GM21529 (cell line): Measurements from ENCODE around the gene P2RX3.
"Not testable (repeated sequence)": the region's sequence is repeated elsewhere in the genome, so short reads cannot be mapped to it uniquely, and the experiment has no call there.

ENCODE experiments used
- ATAC-seq: cut with Tn5 transposase; IDR thresholded peaks from one replicate; pipeline ENCODE4 v1.9.1; 2021; ENCODE audit not compliant: unreplicated experiment

Gene P2RX3

DNA sequence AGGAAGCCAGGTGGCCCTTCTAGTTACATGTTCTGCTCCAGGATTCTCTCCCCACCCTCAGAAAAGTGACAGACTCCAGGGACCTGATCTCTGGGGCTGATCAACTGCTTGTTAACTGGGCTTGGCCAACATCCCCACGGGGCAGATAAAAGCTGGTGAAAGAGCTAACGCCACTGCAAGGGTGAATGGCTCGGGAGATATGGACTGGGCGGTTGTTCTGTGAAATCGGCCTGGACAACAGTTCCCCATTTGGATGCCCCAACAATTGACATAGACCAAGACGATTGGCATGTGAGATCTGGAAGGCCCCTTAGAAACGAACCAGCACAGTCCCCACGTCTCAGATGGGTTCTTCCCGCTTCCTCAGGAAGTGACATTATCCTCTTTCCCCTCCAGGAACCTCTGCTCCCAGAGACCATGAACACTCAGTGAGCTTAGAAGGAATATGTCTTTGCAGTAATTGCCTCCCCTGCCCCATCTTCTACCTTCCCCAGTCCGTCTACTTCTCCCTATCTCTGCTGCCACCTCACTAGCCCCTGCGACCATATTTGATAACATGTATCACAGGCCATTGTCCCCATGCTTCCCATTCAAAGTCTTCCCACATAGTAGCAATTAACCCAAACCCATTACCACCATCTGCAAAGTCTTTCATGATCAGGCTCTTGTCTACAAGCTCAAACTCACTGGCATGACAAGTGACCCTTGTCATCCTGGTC is 57.9 kb downstream of the P2RX3 start:
- no peak for ATAC-seq

DNA sequence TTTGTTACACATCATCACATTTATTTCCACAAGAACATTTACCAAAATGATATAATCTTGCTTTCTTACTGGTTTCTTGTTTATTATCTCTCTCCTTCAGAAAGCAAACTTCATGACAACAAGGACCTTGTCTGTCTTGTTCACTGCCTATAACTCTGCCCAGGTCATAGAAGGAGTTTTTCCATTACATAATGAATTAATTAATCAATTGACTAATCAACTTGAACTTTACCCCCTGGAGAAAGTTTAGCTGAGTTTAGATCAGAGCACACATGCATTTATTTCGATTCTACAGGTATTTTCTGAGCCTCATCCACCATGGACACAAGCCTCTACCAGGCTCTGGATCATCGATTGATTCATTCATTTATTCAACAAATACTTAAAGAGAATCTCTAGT is 58.6 kb downstream of the P2RX3 start:
- ATAC-seq: no peak

DNA sequence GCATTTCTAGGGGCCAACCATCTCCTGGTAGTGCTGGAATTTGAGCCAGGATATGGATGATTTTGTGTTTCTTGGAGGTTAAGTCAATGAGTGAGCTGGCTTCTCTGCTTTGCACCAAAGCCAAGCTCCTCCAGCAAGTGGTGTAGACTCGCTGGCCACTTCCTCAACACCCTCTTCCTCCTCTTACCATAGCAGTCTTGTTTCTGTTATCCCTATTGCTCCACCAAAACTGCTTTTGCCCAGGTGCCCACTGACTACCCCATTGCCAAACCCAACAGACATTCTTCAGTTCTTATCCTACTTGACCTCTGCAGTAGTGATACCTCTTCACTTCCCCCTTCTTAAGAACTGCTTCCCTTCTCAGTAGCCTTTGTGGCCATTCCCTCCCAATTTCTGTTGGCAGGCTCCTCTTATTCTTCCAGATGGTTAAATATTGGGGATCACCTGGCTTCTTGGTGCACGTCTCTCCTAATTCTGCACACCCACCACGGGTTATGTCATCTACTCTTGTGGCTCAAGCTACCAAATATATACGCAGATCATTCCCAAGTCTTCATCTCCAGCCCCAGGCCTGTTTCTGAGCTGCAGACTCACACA is 59.3 kb downstream of the P2RX3 start:
- no peak for ATAC-seq

DNA sequence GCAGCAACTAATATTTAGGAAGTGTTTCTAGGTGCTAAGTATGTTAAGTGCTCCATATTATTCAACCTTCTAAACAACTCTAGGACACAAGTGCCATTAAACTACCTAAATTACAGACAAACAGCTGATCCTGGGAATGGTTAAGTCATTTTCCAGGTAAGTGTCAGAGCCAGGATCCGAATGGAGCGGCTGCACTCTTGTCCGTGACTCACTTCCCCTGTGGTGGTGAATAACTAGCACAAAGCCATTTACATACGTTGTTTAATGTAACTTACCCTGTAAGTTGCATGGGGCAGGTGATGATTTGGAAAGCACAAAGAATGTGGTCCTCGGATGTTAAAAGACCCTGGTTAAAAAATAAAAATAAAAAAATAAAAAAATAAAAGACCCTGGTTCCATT is 61.1 kb downstream of the P2RX3 start:
- no peak for ATAC-seq

DNA sequence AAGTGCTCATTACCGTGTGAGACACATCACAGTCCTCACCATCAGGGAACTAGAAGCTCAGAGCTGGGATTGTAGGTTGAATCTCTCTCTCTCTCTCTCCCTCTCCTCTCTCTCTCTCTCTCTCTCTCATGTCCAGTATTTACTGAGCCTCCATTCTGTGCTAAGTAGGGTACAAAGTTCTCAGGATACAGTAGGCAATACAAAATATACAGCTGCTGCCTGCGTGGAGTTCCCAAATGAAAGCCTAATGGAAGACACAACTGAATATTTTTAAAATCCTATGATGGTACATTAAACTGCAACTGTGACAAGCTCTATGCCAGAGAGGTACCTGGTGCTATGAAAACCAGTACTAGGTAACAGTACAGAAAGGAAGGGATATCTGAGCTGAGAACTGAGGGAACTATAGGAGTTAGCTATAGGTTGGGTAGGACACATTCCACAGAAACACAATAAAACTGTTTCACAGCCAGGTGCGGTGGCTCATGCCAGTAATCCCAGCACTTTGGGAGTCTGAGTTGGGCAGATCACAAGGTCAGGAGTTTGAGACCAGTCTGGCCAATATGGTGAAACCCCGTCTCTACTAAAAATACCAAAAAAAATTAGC is 61.9 kb downstream of the P2RX3 start:
- ATAC-seq: no peak

DNA sequence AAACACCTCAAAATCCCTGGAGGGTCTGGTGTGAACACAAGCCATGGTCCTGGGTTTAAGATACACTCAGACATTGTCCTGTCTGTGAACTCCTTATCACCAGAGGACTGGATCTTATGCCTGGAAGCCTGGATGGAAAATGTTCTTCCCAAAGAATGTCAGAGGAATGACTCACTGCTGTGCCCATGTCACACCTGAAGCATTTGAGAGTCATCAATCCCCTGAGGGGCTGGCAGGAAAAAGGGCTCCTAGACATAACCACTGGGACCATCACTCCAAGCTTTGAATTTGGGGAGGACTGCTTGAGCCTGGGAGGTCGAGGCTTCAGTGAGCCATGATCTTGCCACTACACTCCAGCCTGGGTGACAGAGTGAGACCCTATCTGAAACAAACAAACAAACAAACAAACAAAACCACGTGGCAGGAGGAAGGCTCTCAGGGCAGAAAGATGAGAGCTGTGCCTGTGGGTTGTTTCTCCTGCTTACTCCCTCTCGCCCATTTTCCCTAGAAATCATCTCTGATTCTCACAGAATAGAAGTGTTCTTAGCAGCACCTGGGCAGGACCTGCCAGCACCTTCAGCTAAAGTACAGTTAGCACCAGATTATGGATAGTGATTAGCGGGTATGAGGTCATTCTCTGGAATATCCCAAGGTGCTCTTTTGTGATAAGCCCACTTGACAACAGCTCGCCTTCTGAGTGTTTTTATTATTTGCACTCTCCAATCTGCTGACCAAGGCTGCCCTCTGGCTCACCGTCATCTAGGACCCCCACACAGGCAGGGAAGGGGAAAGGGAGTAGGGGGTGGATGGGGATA is 64.2 kb downstream of the P2RX3 start:
- ATAC-seq: no peak

DNA sequence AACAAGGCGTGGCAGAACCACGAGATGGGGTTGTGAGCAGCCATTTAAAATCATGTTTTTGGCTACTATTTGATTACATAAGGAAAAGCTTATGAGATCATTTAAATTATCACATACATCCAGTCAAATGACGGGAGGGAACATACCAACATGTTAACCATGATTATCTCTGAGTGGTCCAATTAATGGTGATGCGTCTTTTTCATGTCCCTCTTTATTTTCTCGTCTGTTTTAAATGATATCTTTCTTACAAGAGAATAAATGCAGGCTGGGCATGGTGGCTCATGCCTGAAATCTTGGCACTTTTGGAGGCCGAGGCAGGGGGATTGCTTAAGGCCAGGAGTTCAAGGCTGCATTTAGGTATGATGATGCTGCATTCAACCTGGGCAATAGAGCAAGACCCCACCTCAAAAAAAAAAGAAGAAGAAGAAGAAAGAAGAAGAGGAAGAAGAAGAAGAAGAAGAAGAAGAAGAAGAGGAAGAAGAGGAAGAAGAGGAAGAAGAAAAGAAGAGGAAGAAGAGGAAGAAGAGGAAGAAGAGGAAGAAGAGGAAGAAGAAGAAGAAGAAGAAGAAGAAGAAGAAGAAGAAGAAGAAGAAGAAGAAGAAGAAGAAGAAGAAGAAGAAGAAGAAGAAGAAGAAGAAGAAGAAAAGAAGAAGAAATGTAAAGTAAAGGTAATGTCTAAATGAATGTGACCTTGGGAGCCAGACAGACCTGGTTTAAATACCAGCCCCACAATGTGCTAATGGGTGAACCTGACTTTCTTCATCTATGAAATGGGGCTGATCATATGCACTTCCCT is 65.0 kb downstream of the P2RX3 start:
- ATAC-seq: not testable (repeated sequence)

DNA sequence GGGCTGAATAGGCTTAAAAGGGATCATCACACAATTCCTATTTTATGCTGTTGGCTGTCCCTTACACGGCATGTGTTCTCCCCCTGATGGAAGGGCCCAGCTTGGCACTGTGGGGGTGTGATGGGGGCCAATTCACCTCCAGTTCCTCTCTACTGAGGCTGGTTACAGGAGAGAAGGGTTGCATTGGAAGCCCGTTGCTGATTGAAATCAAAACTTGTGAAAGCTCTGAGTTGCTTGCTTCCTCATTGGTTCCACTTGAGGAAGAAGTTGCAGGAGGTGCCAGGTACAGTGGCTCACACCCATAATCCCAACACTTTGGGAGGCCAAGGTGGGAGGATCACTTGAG is 65.6 kb downstream of the P2RX3 start:
- no peak for ATAC-seq

DNA sequence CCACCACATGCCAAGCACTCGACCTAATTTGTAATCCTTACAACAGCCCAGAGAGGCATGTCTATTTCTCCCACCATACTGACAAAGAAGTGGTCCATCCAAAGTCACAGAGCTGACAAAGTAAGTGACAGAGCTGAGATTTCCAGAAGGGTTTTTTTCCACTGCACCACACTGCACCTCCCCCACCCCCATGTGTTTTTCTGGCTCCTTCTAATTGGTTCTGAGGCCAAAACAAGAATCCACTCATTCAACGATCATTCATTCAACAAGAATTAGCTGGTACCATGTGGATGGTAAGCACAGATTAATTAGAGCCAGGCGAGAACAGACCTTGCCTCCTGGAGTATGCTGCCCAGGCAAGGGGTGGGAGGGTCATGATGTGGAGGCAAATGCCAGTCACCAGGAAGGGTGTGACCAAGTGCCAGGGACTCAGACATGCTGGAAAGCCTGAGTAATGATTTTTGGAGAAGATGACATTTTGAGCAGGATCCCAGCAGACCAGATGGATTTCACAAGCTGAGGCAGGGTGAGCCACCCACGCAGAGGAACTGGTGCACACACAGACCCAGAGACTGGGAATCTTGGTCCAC is 67.2 kb downstream of the P2RX3 start:
- no peak for ATAC-seq

DNA sequence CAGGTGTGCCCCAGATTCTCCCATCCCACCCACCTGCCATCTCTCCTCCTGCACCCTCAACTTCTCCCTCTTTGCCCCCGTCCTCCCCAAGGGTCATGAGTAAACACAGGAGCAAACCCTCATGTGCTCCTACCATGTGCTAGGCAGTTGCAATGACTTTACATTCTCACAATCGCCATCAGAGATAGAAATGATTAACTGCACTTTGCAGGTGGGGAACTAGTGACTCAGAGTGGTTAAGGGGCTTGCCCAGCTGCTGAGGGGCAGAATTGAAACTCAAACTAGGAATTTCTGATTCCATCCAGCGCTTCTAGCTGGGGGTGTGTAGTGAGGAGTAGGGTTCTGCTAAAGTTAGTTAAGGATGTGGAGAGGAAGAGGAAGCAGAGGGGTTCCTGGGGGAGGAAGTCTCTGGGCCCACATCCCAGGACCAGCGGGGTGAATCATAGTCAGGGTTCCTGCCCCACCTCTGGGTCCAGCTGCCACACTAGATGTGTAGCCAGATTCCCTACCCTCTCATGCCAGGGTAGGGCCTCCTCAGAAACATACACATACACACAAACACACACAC is 68.3 kb downstream of the P2RX3 start:
- ATAC-seq: peak; percentile 84

DNA sequence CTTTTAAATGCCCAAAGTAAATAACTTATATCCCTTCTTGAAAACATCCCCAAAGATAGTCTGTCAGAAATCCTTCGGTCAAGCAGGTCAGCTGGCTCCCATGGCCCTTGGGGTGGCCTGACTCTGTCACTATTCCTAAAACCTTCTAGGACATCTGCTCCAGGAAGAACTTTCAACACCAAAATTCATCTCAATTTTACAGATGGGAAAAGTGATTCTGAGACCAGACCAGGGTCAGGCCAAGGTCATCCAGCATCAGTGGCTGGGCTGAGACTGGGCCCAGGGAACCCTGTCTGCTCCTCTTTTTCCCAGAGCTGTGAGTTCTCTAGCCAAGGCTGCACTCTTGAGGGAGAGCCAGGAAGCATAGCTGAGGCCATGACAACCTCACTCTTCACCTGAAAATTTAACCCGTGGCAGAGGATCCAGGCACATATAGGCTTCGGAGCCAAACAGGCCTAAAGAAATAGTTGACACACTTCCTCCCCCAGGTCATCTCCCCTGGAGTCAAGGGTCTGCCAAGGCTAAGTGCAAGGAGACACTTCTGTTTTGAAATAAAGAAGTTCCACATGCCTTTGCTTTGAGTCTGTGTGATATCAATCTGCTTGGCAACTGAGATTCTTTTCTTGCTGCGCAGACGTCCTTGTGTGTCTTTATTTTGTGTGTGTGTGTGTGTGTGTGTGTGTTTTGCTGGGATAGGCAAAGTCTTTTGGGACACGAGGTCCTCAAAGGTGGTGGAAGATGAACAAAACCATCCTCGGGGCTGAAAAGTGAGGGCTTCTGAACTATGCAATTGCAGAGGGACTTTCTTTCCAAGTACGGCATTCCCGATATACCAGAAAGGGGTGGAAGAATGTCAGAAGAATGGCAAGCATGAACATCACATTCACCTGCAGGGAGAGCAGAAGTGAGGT is 69.1 kb downstream of the P2RX3 start:
- ATAC-seq: no peak

DNA sequence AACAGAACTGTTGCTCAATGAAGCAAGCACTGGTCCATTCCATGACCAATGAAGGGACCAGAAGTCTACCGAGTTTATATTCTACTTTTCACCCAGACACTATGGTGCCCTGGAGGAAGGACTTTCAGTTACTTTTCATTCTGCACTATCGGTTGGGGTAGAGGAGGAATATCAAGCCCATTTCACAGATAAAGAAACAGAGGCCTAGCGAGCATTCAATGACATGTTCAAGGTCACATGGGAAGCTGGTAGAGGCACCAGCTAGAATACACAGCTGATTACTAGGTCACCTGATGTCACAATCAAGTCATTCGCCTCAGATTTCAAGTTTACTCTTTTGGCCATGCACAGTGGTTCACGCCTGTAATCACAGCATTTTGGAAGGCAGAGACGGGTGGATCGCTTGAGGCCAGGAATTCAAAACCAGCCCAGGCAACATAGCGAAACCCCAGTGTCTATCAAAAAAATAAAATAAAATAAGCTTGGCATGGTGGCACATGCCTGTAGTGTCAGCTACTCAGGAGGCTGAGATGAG is 69.9 kb downstream of the P2RX3 start:
- ATAC-seq: no peak

DNA sequence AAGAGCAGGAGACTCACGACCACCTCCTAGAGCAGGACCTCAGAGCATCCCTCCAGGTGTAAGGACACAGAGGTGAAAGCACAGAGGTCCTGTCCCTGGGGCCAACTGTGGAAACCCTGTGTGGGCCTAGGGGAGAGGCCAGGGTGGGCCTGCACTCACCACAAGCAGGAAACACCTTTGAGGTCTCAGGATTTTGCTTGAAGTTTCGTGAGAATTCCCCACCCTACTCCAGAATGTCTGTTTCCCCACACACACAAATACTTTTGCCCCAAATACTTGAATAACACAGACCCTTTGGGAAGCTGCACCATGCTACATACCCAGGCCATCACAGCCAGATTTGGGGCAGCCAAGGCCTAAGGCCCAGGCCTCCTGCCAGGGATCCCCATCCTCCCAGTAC is 70.6 kb downstream of the P2RX3 start:
- ATAC-seq: no peak

DNA sequence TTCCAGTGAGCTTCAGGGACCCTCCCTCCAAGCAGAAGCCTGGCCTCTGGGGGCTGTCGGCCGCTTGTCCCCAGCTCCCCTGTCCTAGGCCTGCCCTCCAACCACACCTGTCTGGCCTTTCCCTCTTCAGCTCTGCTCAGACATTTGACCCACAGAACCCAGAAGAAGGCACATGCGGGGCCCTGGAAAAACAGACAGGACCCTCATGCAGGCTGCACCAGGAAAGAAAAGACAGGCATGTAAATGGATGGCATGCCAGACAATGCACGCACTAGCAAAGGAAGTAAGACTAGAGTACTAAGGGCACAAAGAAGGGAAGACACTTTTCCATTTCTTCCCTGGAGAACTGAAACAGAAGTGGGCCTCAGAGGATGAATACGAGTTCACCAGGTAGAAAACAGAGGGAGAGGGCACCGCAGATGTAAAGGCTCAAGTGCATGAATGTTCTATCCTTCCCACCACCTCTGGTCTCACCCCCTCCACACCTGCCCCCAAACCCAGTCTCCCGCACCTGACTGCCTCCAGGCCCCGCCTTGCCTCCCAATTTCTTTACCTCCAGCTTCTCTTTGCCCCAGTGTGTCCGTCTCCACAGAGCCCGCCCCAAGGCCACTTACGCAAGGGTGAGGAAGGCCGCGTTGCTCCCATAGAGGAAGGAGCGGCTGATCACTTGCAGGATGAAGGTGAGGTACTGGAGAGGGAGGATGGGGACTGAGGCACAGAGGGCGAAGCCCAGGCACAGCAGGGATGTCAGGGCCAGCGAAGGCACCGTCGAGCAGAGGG is 71.4 kb downstream of the P2RX3 start:
- no peak for ATAC-seq

DNA sequence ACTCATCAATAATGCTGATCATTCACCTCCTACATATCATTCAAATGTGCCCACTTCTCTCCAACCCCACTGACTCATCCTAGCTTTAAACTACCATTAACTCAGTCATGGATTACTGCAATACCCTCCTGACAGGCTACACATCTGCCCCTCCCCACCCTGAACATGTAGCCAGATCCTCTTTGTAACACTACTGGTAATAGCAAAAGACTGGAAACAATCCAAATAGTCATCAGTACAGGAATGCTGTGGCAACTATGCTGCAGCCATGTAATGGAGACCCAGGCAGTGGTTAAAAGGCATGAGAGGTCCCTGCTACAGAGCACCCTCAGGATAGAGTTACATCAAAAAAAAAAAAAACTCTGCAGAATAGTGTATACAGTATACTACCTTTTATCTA is 72.1 kb downstream of the P2RX3 start:
- no peak for ATAC-seq

DNA sequence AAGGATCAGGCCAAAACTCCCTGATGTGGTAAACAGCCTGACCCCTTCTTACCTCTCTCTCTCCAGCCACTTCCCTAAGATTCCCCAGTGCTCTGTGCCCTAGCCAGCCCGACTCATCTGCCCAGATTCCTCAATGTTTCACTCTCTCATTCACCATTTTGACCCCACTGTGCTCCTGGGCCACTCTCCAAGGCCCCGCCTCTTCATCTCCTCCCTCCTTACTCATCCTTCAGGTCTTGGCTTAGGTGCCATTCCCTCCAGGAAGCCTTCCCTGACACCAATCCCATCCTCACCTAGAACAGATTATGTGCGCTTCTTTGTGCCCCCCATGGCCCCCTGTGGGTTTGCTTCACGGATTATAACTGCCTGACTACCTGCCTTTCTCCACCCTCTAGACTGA is 75.5 kb downstream of the P2RX3 start:
- no peak for ATAC-seq

DNA sequence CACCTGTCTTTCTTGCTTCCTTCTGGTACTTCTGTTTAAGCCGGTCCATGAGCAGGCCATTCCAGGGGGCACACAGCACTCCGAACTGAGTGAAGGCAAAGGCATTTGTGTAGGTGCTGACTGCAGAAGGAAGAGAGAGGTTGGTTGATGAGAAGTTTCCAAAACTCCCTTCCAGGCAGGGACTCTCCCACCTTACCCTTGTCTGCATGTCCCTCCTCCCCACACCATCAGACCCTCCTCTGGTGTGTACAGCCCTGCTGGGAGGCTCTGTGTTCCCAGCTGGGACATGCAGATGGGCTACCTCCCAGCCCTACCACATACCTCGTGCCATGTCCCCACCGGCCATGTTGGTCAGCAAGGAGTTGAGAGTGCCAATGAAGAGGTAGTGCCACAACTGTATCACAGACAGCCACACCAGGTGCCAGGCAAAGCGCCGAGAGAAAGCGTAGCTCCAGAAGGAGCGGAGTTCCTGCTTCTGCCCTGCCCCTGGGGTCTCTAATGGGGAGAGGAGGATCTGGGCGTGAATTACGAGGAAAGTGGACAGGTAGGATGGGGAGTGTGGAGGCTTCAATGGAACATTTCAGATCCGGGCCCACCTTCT is 76.6 kb downstream of the P2RX3 start:
- no peak for ATAC-seq

DNA sequence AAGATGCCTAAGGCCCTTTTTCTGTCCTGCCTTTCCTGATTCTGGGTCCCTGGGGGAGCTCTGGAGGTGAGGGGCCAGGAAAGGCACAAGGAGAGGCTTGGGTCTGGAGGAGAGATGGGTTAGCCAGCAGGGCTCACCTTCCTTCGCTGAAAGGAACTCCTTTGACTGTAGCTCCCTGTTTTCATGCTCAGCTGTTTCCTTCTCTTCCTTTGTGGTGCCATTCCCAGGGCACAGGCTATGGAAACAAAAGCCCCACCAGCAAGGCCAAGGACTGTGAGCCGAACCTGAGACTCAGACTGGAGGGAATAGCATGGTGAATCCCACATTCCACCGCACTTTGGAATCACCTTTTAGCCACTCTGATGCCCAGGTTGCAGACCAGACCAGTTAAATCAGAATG is 78.3 kb downstream of the P2RX3 start:
- no peak for ATAC-seq
